Spinal cord (tissue), 10 donors: Measurements from ENCODE around the gene PRPS1. TPM values are rescaled to one million over a fixed set of nuclear protein-coding genes. Genes with fewer than 3 reads are reported as not detected.

Experiments used
- DNase-seq, 6 donors: peaks; one replicate each; pipeline versions ENCODE4 v3.0.0 to v3.0.0-alpha.2; 2013 to 2015; ENCODE audit warnings: low spot score in 6 of 6, low read depth in 4 of 6
- H3K27ac ChIP-seq: one replicate; pipeline ENCODE4 v1.5.1; 2013; ENCODE audit warnings: low read depth, low read length, control low read depth
- H3K27me3 ChIP-seq: one replicate; pipeline ENCODE4 v1.6.1; 2013; ENCODE audit warnings: low read length; ENCODE audit not compliant: control insufficient read depth, insufficient read depth
- H3K36me3 ChIP-seq: one replicate; pipeline ENCODE4 v1.6.1; 2013; ENCODE audit warnings: low read length; ENCODE audit not compliant: control insufficient read depth, insufficient read depth
- H3K4me1 ChIP-seq: one replicate; pipeline ENCODE4 v1.6.1; 2013; ENCODE audit warnings: low read length; ENCODE audit not compliant: control insufficient read depth, insufficient read depth
- H3K4me3 ChIP-seq: one replicate; pipeline ENCODE4 v1.5.1; 2013; ENCODE audit warnings: low read depth, low read length, control low read depth
- H3K9me3 ChIP-seq: one replicate; pipeline ENCODE4 v1.6.1; 2013; ENCODE audit warnings: low read length; ENCODE audit not compliant: control insufficient read depth, insufficient read depth
- WGBS: methylation state at CpG from one replicate; pipeline ENCODE4 v1.1.5; 2013; ENCODE audit warnings: missing lambda C conversion rate; ENCODE audit not compliant: insufficient coverage; 5-methylcytosine and 5-hydroxymethylcytosine counted together
- long read RNA-seq, 4 donors: transcript quantifications; one replicate each; lab custom pipeline, GENCODE V29; 2026
- polyA plus RNA-seq, 2 donors: library from polyadenylated mRNA; unstranded; fragments of 120-200 nt; gene quantifications; one replicate each; pipeline ENCODE4 v1.2.1, GENCODE V29; 2013; ENCODE audit not compliant: insufficient read length in 2 of 2
- total RNA-seq, 2 donors: library from RNA; depleted of rRNA in 1 of 2; stranded (reverse); fragments of 120-200 nt in 1 of 2; fragments of >200 nt in 1 of 2; gene quantifications; one replicate each; pipeline versions ENCODE4 v1.2.3 to v1.2.4, GENCODE V29; 2013 to 2014
- donor health status: healthy.

PRPS1 gene
- total RNA-seq (10 to 100 TPM; 41.3 to 47.8 TPM), polyA plus RNA-seq (10 to 100 TPM; 59.3 to 61.9 TPM)
- long read RNA-seq, donor 1, transcript PRPS1-204 (7 exons, 2,152 nt): major isoform, 22 of 25 reads
- long read RNA-seq, donor 1, partial matches to known transcripts: 0 of 25 reads
- long read RNA-seq, donor 1, other reads (novel, unspliced or antisense): 0 of 25 reads
- long read RNA-seq, donor 2, transcript PRPS1-204 (7 exons, 2,152 nt): major isoform, 5 of 8 reads
- long read RNA-seq, donor 2, partial matches to known transcripts: 0 of 8 reads
- long read RNA-seq, donor 2, other reads (novel, unspliced or antisense): 0 of 8 reads
- long read RNA-seq, donor 3, partial matches to known transcripts: 10 of 17 reads
- long read RNA-seq, donor 3, other reads (novel, unspliced or antisense): 0 of 17 reads
- long read RNA-seq, donor 4, transcript PRPS1-204 (7 exons, 2,152 nt): major isoform, 9 of 12 reads
- long read RNA-seq, donor 4, partial matches to known transcripts: 0 of 12 reads
- long read RNA-seq, donor 4, other reads (novel, unspliced or antisense): 0 of 12 reads

GRCh38 chrX:107627838-107628661, at the start of gene PRPS1:
Gene PRPS1 (plus strand): TSS chrX:107628510. CDS start chrX:107628629, 119 bp downstream.
- WGBS: 21% methylated on average over 34 of the region's 37 CpGs
- Histone ChIP-seq H3K9me3 (no peaks in the 10 kb centered on the region), H3K27me3 (peaks cover 14% of the 10 kb centered on the region), H3K4me1 (no peaks in the 10 kb centered on the region), H3K27ac (peak within 1 kb of the TSS; percentile 72), H3K36me3 (no peaks in the 10 kb centered on the region), H3K4me3 (peak within 1 kb of the TSS; percentile 69)
- DNase-seq: peak; percentile 49 to 98 (median 82)

GRCh38 chrX:107579956-107580355, 48.4 kb upstream of the PRPS1 start:
- Histone ChIP-seq H3K4me1 (no peaks in the 10 kb centered on the region), H3K4me3 (no peak overlapping the region), H3K27ac (no peak overlapping the region), H3K9me3 (no peaks in the 10 kb centered on the region), H3K36me3 (peaks cover 6% of the 10 kb centered on the region), H3K27me3 (no peaks in the 10 kb centered on the region)
- WGBS: no CpG with 5 or more reads among the region's 3 CpGs
- DNase-seq: no peak

- no peaks in the 10 kb centered on the region for H3K27me3 ChIP-seq
- H3K4me1 ChIP-seq: no peaks in the 10 kb centered on the region
- WGBS: 94% methylated on average over 2 of the region's 4 CpGs
- peaks cover 2% of the 10 kb centered on the region for H3K36me3 ChIP-seq
- H3K9me3 ChIP-seq: no peaks in the 10 kb centered on the region
- no peak for DNase-seq
- H3K27ac ChIP-seq: no peak overlapping the region
- no peak overlapping the region for H3K4me3 ChIP-seq
Observed at GRCh38 chrX:107581923-107582322, 46.4 kb upstream of the PRPS1 start.

- H3K4me3 ChIP-seq: no peak overlapping the region
- no peak overlapping the region for H3K27ac ChIP-seq
- no peaks in the 10 kb centered on the region for H3K36me3 ChIP-seq
- no peaks in the 10 kb centered on the region for H3K27me3 ChIP-seq
- no peaks in the 10 kb centered on the region for H3K9me3 ChIP-seq
- WGBS: no CpG with 5 or more reads among the region's 6 CpGs
- no peaks in the 10 kb centered on the region for H3K4me1 ChIP-seq
- no peak for DNase-seq
Observed at GRCh38 chrX:107589243-107589642, 39.1 kb upstream of the PRPS1 start.

DNA sequence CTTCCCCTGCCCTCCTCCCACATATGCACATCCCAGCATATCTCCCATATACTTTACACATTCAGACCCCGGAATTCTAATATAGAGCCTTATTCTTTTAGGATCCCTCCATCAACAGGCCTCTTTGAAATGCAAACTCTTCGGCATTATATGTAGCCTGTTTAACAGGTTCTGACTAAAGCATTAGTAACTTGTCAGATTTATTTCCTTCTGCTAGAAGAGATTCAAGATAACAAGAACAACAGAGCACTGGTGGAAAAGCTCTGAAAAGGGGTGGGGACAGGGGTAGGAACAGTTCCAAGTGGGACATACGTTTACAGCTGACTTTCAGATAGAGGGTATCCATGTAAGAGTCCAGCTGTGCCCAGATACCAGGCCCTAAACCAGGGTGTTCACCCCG, 31.7 kb upstream of the PRPS1 start:
- H3K36me3 ChIP-seq: peaks cover 21% of the 10 kb centered on the region
- no peaks in the 10 kb centered on the region for H3K9me3 ChIP-seq
- no peak overlapping the region for H3K4me3 ChIP-seq
- H3K27ac ChIP-seq: no peak overlapping the region
- peaks cover 3% of the 10 kb centered on the region for H3K27me3 ChIP-seq
- no peak for DNase-seq
- H3K4me1 ChIP-seq: no peaks in the 10 kb centered on the region
- whole genome bisulfite sequencing: 50% methylated on average over 2 of the region's 4 CpGs

- 86% methylated on average over 12 of the region's 13 CpGs for WGBS
- H3K27me3 ChIP-seq: peaks cover 3% of the 10 kb centered on the region
- H3K36me3 ChIP-seq: peaks cover 28% of the 10 kb centered on the region
- DNase-seq: no peak
- no peak overlapping the region for H3K4me3 ChIP-seq
- no peaks in the 10 kb centered on the region for H3K4me1 ChIP-seq
- H3K27ac ChIP-seq: no peak overlapping the region
- no peaks in the 10 kb centered on the region for H3K9me3 ChIP-seq
Observed at GRCh38 chrX:107597264-107597663, 31.0 kb upstream of the PRPS1 start.

DNA sequence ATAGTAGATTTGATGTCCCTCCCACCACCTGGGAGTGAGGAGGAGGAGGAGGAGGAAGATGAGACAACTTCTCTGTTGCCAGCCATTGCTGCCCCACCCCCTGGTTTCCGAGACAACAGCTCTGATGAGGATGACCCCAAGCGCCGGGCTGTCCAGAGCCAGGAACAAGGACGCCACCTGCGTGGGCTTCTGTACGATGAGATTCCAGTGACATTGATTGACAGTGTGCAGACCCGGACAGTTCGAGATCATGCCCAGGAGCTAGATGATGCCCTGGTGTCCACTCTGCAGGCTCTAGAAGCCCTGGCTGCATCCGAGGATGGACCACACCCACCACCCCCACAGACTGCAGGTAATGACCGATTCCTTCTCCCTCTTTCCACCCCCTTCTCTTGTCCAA, 30.5 kb upstream of the PRPS1 start:
- Histone ChIP-seq H3K27me3 (peaks cover 3% of the 10 kb centered on the region), H3K9me3 (no peaks in the 10 kb centered on the region), H3K36me3 (peaks cover 33% of the 10 kb centered on the region), H3K4me3 (no peak overlapping the region), H3K4me1 (no peaks in the 10 kb centered on the region), H3K27ac (no peak overlapping the region)
- 96% methylated on average over 8 of the region's 10 CpGs for WGBS
- DNase-seq: no peak

- H3K9me3 ChIP-seq: no peaks in the 10 kb centered on the region
- no peak overlapping the region for H3K4me3 ChIP-seq
- H3K27me3 ChIP-seq: peaks cover 3% of the 10 kb centered on the region
- H3K27ac ChIP-seq: no peak overlapping the region
- no peaks in the 10 kb centered on the region for H3K4me1 ChIP-seq
- peak in 2 of 6 donors; percentile 23 to 60 for DNase-seq
- peaks cover 44% of the 10 kb centered on the region for H3K36me3 ChIP-seq
- 30% methylated on average over 3 of the region's 5 CpGs for WGBS
Observed at GRCh38 chrX:107599450-107599861, 28.9 kb upstream of the PRPS1 start.

- no peaks in the 10 kb centered on the region for H3K4me1 ChIP-seq
- H3K9me3 ChIP-seq: no peaks in the 10 kb centered on the region
- H3K27me3 ChIP-seq: peaks cover 3% of the 10 kb centered on the region
- WGBS: 82% methylated on average over 5 of the region's 10 CpGs
- H3K27ac ChIP-seq: no peak overlapping the region
- no peak overlapping the region for H3K4me3 ChIP-seq
- peaks cover 44% of the 10 kb centered on the region for H3K36me3 ChIP-seq
- DNase-seq: no peak
Observed at GRCh38 chrX:107600366-107600765, 27.9 kb upstream of the PRPS1 start.
